ENCODE results near the gene CIDEA.
"Not testable (repeated sequence)": the region's sequence is repeated elsewhere in the genome, so short reads cannot be mapped to it uniquely, and the experiment has no call there.

Gene CIDEA

GRCh38 chr18:12238826-12239225 is 15.3 kb upstream of the CIDEA start:
- no peak for DNase-seq (ENCODE audit: low spot score)

GRCh38 chr18:12239431-12239830 is 14.7 kb upstream of the CIDEA start:
- DNase-seq (ENCODE audit: low spot score) = no peak

- DNase-seq (ENCODE audit: low spot score) = no peak
These were observed 11.4 kb upstream of the CIDEA start for GRCh38 chr18:12242658-12243260.

GRCh38 chr18:12243272-12243671 is 10.9 kb upstream of the CIDEA start:
- not testable (repeated sequence) for DNase-seq (ENCODE audit: low spot score)

DNA sequence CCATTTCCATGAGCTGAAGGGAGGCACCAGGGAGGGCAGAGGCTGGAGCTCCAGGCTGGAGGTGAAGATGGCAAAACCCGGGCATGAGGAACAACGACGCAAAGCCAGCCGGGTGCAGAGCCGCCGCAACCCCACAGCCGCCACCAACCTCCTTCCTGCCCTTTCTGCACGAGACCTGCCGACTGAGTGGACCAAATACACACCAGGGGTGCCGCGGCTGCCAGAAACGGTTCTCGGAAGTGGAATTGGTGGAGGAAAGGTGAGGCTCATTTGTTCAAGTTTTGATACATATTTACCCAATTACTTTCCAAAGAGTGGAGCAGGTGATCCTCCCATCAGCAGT is 8.4 kb upstream of the CIDEA start:
- DNase-seq (ENCODE audit: low spot score) = no peak

DNA sequence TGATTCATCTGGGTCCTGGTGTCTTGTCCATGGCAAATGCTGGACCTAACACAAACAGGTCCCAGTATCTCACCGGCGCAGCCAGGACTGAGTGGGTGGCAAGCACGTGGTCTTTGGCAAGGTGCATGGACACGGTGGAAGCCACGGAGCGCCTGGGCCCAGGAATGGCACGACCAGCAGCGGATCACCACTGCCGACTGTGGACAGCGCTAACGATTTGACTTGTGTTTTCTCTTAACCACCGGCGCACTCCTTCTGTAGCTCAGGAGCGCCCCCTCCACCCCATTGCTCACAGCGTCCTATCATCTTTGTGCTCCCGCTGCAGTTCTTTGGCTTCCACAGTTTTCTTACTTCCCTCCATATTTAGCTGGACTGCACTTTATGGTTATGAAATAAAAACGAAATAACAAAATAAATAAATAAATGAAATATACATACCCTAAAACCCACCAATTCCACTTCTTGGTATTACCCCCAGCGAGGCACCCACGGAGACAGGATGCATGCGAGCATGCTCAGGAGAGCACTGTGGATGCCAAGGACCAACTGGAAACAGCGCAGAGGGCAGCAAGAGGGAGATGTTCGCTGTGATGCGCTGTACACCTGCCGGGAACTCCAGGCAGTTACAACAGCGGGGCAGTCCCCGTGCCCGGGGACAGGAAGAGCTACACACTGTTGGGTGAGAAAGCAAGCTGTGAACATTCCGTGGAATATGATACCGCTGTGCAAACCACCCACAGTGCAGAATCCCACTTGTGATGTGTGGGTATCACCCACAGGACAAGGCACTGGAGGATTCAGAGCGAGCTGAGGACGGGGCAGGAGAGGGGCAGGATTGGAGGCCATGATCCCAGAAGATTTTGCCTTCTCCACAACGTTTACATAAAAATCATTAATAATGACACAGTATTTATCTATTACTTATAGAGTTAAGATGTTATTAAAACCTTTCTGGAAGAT is 7.0 kb upstream of the CIDEA start:
- no peak for DNase-seq (ENCODE audit: low spot score)

DNA sequence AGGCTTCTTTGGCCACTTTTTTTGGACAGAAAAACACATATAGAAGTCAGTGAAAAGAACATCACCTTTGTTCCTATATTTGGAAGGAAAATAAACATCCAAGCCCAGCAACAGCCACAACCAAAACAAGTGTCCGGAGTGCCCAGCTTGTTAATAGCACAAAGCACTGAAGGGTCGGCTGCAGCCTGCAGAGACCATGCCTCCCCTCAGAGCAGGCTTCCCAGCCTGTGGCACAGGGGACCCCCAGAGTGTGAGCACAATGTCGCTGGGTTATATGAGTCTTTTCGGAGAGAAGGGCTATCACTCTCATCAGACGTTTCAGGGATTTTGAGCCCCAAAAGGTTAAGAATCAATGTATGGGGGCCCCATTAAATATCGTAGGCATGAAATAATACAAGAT is 6.2 kb upstream of the CIDEA start:
- no peak for DNase-seq (ENCODE audit: low spot score)

- DNase-seq (ENCODE audit: low spot score) = no peak
These were observed 5.0 kb upstream of the CIDEA start for GRCh38 chr18:12248926-12249720.

GRCh38 chr18:12251311-12251710 is 2.9 kb upstream of the CIDEA start:
- DNase-seq (ENCODE audit: low spot score) = no peak

DNA sequence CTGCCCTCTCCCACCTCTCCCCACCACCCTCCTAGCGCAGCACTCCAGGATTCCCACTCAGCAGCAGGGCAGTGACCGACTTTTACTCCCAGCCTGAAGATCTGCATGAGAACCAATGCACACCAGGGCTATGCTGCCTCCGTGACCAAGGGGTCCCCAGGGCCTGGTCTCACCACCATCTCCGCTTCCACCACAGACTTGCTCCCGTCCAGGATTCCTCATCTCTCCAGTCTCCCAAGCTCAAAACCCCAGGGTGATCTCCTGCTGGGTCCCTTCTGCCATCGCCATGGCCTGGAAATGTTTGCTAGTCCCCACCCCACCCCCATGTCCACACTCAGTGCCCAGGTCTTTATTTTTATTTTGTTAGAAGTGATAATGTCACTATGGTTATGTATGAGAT is 2.1 kb upstream of the CIDEA start:
- DNase-seq (ENCODE audit: low spot score) = no peak

DNA sequence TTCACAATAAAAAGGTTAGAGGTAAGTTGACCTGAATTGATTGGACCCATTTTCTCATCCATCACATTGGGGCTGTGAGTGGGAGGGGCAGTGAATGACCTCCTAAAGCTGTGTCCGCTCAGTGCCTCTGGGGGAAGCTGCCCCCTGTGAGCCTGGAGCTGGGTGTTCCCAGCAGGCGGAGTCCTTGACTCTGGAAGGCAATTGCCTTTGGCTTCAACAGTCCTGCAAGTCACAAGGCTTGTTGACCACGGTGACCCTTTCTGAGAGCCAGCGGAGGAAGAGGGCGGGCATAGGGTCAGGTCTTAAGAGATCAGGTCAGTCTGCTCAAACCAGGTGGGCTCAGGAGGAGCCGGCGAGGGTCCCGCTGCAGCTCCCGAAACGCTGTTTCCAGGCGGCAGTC is 1.1 kb upstream of the CIDEA start:
- DNase-seq (ENCODE audit: low spot score) = no peak

DNA sequence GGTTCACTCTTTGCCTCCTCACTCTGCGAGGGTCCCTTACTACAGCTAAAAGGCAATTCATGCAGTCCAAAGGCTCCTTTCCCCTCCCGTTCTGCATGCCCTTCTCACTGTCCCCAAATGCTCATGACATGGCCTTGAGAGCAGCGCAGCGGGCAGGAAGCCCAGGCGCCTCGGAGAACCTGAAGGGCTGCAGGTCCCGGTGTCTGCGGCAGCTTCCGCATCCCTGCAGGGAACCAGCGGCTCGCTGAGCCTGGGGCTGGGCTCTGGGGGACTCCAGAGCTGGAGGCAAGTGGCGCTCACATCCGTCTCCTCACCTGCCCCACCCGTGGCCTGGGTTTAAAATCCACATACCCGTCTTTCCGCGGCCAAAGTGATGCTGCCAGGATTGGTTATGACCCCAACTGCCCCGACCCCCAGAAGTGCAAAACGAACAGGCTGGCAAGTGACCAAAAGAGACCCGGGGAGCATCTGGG is 462 bp upstream of the CIDEA start:
- no peak for DNase-seq (ENCODE audit: low spot score)

- DNase-seq (ENCODE audit: low spot score) = no peak
These were observed 805 bp downstream of the CIDEA start for GRCh38 chr18:12254820-12255511.

DNA sequence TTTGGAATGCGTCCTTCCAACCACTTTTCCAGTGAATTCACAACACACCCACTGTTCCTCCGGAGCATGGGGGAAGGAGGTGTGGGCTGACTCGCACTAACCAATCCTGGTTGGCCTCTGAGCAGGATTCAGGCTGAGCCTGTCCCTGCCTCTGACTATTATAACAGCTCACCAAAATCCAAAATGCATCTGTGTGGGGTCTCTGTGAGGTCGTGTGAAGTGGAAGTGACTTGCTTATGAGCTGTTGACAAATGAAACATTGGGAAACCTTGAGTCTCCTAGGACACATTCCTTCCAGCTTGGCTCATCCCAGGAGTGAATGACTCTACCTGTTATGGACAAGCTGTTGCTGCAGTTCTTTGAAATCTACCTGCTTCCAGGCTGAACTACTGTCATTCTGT is 1.5 kb downstream of the CIDEA start:
- no peak for DNase-seq (ENCODE audit: low spot score)

DNA sequence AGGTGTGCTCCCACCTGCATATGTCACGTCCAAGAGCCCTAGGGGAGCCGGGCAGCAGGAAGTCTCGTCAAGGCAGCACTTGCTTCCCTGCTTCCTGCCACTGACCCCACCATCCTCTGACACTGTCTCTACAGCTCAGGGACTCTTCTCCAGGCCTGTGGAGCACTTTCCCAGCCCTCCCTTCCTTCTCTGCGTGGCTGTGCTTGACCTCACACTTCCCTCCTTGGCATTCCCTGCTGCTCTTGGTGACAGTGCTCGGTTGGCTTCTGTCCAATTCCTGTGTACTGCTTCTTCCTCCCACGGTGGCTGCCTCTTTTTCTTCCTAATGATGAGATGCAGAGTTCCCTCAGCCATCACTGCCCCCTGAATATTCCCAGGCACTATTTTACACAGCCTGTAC is 2.8 kb downstream of the CIDEA start:
- no peak for DNase-seq (ENCODE audit: low spot score)

GRCh38 chr18:12257996-12258718 is 4.0 kb downstream of the CIDEA start:
- DNase-seq (ENCODE audit: low spot score) = no peak

- DNase-seq (ENCODE audit: low spot score) = no peak
These were observed 4.9 kb downstream of the CIDEA start for GRCh38 chr18:12258719-12259705.

- no peak for DNase-seq (ENCODE audit: low spot score)
These were observed 8.6 kb downstream of the CIDEA start for GRCh38 chr18:12262748-12263147.

- no peak for DNase-seq (ENCODE audit: low spot score)
These were observed 10.7 kb downstream of the CIDEA start for GRCh38 chr18:12264864-12265263.

All from SK-N-DZ (cell line).